ENCODE data around the gene R3HDM2. TPM values are rescaled to one million over a fixed set of nuclear protein-coding genes. Genes with fewer than 3 reads are reported as not detected.
"Not testable (repeated sequence)": the region's sequence is repeated elsewhere in the genome, so short reads cannot be mapped to it uniquely, and the experiment has no call there.

The R3HDM2 gene
- total and polyA plus RNA-seq, 7 experiments from 2014 or later, result 13.7 to 145 (median 111) TPM

- H3K27me3 ChIP-seq (ENCODE audit: control insufficient read depth in 2 of 2, insufficient read depth in 2 of 2, low read length in 2 of 2), result no peaks in the 10 kb centered on the region
- H3K9me3 Mint-ChIP-seq, result peaks cover 0 to 17% (median 7%) of the 10 kb centered on the region in 11 donors
- peaks cover 0 to 4% (median 3%) of the 10 kb centered on the region in 3 experiments for H3K36me3 ChIP-seq (ENCODE audit: control insufficient read depth in 2 of 3, insufficient read depth in 3 of 3, low read length in 3 of 3)
- DNase-seq (no peak), ATAC-seq (no peak)
- H3K4me3 ChIP-seq (ENCODE audit: low read length), result no peak overlapping the region
- H3K4me3 Mint-ChIP-seq, result no peak overlapping the region
- H3K27ac ChIP-seq (ENCODE audit: low read depth, low read length), result no peak overlapping the region
- H3K9me3 ChIP-seq (ENCODE audit: control insufficient read depth in 2 of 3, low read length in 3 of 3), result no peaks in the 10 kb centered on the region
- POLR2A ChIA-PET, result no interaction called here
- no peaks in the 10 kb centered on the region for H3K27me3 Mint-ChIP-seq
- H3K36me3 Mint-ChIP-seq, result peaks cover 10 to 51% (median 41%) of the 10 kb centered on the region in 5 donors
- H3K27ac Mint-ChIP-seq, result peak overlapping the region in 1 of 9 donors; percentile 51
- H3K4me1 Mint-ChIP-seq, result peaks cover 0 to 23% (median 14%) of the 10 kb centered on the region in 7 donors
- intact Hi-C loops (cut with micrococcal nuclease), result no loop called here
- H3K4me1 ChIP-seq (ENCODE audit: control insufficient read depth in 2 of 2, insufficient read depth in 2 of 2, low read length in 2 of 2), result no peaks in the 10 kb centered on the region
- CTCF ChIA-PET, result no interaction called here
Measured at GRCh38 chr12:57367121-57367520, 63.7 kb downstream of the R3HDM2 start.

GRCh38 chr12:57366315-57366714 is 64.5 kb downstream of the R3HDM2 start:
- no peak for DNase-seq
- POLR2A ChIA-PET, result no interaction called here
- Mint-ChIP-seq H3K9me3 (peaks cover 0 to 17% (median 7%) of the 10 kb centered on the region in 11 donors), H3K36me3 (peaks cover 10 to 47% (median 40%) of the 10 kb centered on the region in 5 donors), H3K4me3 (no peak overlapping the region), H3K27ac (no peak overlapping the region), H3K4me1 (peaks cover 0 to 15% (median 8%) of the 10 kb centered on the region in 7 donors), H3K27me3 (no peaks in the 10 kb centered on the region)
- CTCF ChIA-PET, result no interaction called here
- Histone ChIP-seq H3K27me3 (ENCODE audit: control insufficient read depth in 2 of 2, insufficient read depth in 2 of 2, low read length in 2 of 2) (no peaks in the 10 kb centered on the region), H3K27ac (ENCODE audit: low read depth, low read length) (no peak overlapping the region), H3K4me3 (ENCODE audit: low read length) (no peak overlapping the region), H3K36me3 (ENCODE audit: control insufficient read depth in 2 of 3, insufficient read depth in 3 of 3, low read length in 3 of 3) (peaks cover 0 to 4% (median 3%) of the 10 kb centered on the region in 3 experiments), H3K9me3 (ENCODE audit: control insufficient read depth in 2 of 3, low read length in 3 of 3) (no peaks in the 10 kb centered on the region), H3K4me1 (ENCODE audit: control insufficient read depth in 2 of 2, insufficient read depth in 2 of 2, low read length in 2 of 2) (no peaks in the 10 kb centered on the region)
- ATAC-seq, result no peak
- intact Hi-C loops (cut with micrococcal nuclease), result no loop called here

GRCh38 chr12:57364156-57364555 is 66.7 kb downstream of the R3HDM2 start:
- H3K27ac ChIP-seq (ENCODE audit: low read depth, low read length); H3K4me3 ChIP-seq (ENCODE audit: low read length); ATAC-seq; H3K4me1 Mint-ChIP-seq; H3K27me3 ChIP-seq (ENCODE audit: control insufficient read depth in 2 of 2, insufficient read depth in 2 of 2, low read length in 2 of 2); H3K4me3 Mint-ChIP-seq; H3K4me1 ChIP-seq (ENCODE audit: control insufficient read depth in 2 of 2, insufficient read depth in 2 of 2, low read length in 2 of 2); POLR2A ChIA-PET; CTCF ChIA-PET; H3K27me3 Mint-ChIP-seq; H3K27ac Mint-ChIP-seq; DNase-seq; intact Hi-C loops (cut with micrococcal nuclease); H3K36me3 ChIP-seq (ENCODE audit: control insufficient read depth in 2 of 3, insufficient read depth in 3 of 3, low read length in 3 of 3); H3K9me3 ChIP-seq (ENCODE audit: control insufficient read depth in 2 of 3, low read length in 3 of 3): not testable (repeated sequence)
- Mint-ChIP-seq H3K9me3 (peaks cover 0 to 17% (median 7%) of the 10 kb centered on the region in 11 donors), H3K36me3 (peaks cover 6 to 42% (median 31%) of the 10 kb centered on the region in 5 donors)

GRCh38 chr12:57360468-57360867 is 70.4 kb downstream of the R3HDM2 start:
- intact Hi-C loops (cut with micrococcal nuclease), result no loop called here
- DNase-seq (no peak), ATAC-seq (no peak)
- CTCF ChIA-PET, result no interaction called here
- Histone ChIP-seq H3K27me3 (ENCODE audit: control insufficient read depth in 2 of 2, insufficient read depth in 2 of 2, low read length in 2 of 2) (no peaks in the 10 kb centered on the region), H3K4me3 (ENCODE audit: low read length) (no peak overlapping the region), H3K9me3 (ENCODE audit: control insufficient read depth in 2 of 3, low read length in 3 of 3) (no peaks in the 10 kb centered on the region), H3K27ac (ENCODE audit: low read depth, low read length) (no peak overlapping the region), H3K36me3 (ENCODE audit: control insufficient read depth in 2 of 3, insufficient read depth in 3 of 3, low read length in 3 of 3) (peaks cover 0 to 6% (median 0%) of the 10 kb centered on the region in 3 experiments), H3K4me1 (ENCODE audit: control insufficient read depth in 2 of 2, insufficient read depth in 2 of 2, low read length in 2 of 2) (no peaks in the 10 kb centered on the region)
- POLR2A ChIA-PET, result no interaction called here
- peaks cover 0 to 26% (median 5%) of the 10 kb centered on the region in 5 donors for H3K36me3 Mint-ChIP-seq
- no peak overlapping the region for H3K4me3 Mint-ChIP-seq
- no peaks in the 10 kb centered on the region for H3K27me3 Mint-ChIP-seq
- H3K27ac Mint-ChIP-seq, result no peak overlapping the region
- H3K9me3 Mint-ChIP-seq, result no peaks in the 10 kb centered on the region
- H3K4me1 Mint-ChIP-seq, result peaks cover 0 to 4% (median 0%) of the 10 kb centered on the region in 7 donors

- ATAC-seq (no peak), DNase-seq (no peak)
- peaks cover 0 to 2% (median 0%) of the 10 kb centered on the region in 3 experiments for H3K36me3 ChIP-seq (ENCODE audit: control insufficient read depth in 2 of 3, insufficient read depth in 3 of 3, low read length in 3 of 3)
- Mint-ChIP-seq H3K4me1 (peaks cover 0 to 4% (median 0%) of the 10 kb centered on the region in 7 donors), H3K27me3 (no peaks in the 10 kb centered on the region), H3K9me3 (no peaks in the 10 kb centered on the region), H3K36me3 (peaks cover 0 to 28% (median 5%) of the 10 kb centered on the region in 5 donors), H3K27ac (no peak overlapping the region), H3K4me3 (no peak overlapping the region)
- intact Hi-C loops (cut with micrococcal nuclease), result no loop called here
- no peak overlapping the region for H3K4me3 ChIP-seq (ENCODE audit: low read length)
- H3K27me3 ChIP-seq (ENCODE audit: control insufficient read depth in 2 of 2, insufficient read depth in 2 of 2, low read length in 2 of 2), result no peaks in the 10 kb centered on the region
- no peaks in the 10 kb centered on the region for H3K9me3 ChIP-seq (ENCODE audit: control insufficient read depth in 2 of 3, low read length in 3 of 3)
- POLR2A ChIA-PET, result no interaction called here
- CTCF ChIA-PET, result no interaction called here
- H3K4me1 ChIP-seq (ENCODE audit: control insufficient read depth in 2 of 2, insufficient read depth in 2 of 2, low read length in 2 of 2), result no peaks in the 10 kb centered on the region
- H3K27ac ChIP-seq (ENCODE audit: low read depth, low read length), result no peak overlapping the region
Measured at GRCh38 chr12:57358646-57359045, 72.2 kb downstream of the R3HDM2 start.

- H3K9me3 Mint-ChIP-seq, result no peaks in the 10 kb centered on the region
- H3K27me3 Mint-ChIP-seq, result no peaks in the 10 kb centered on the region
- peaks cover 0 to 32% (median 16%) of the 10 kb centered on the region in 5 donors for H3K36me3 Mint-ChIP-seq
- ChIA-PET CTCF (no interaction called here), POLR2A (no interaction called here)
- Histone ChIP-seq H3K27ac (ENCODE audit: low read depth, low read length) (no peak overlapping the region), H3K36me3 (ENCODE audit: control insufficient read depth in 2 of 3, insufficient read depth in 3 of 3, low read length in 3 of 3) (peaks cover 0 to 2% (median 0%) of the 10 kb centered on the region in 3 experiments), H3K4me1 (ENCODE audit: control insufficient read depth in 2 of 2, insufficient read depth in 2 of 2, low read length in 2 of 2) (no peaks in the 10 kb centered on the region), H3K4me3 (ENCODE audit: low read length) (no peak overlapping the region), H3K27me3 (ENCODE audit: control insufficient read depth in 2 of 2, insufficient read depth in 2 of 2, low read length in 2 of 2) (no peaks in the 10 kb centered on the region), H3K9me3 (ENCODE audit: control insufficient read depth in 2 of 3, low read length in 3 of 3) (no peaks in the 10 kb centered on the region)
- DNase-seq (no peak), ATAC-seq (no peak)
- no peak overlapping the region for H3K4me3 Mint-ChIP-seq
- peak overlapping the region in 1 of 9 donors; percentile 2 for H3K27ac Mint-ChIP-seq
- intact Hi-C loops (cut with micrococcal nuclease), result no loop called here
- H3K4me1 Mint-ChIP-seq, result peaks cover 0 to 13% (median 0%) of the 10 kb centered on the region in 7 donors
Measured at GRCh38 chr12:57355734-57356133, 75.1 kb downstream of the R3HDM2 start.

GRCh38 chr12:57352166-57352565 is 78.7 kb downstream of the R3HDM2 start:
- Mint-ChIP-seq H3K4me1 (peaks cover 0 to 13% (median 0%) of the 10 kb centered on the region in 7 donors), H3K27me3 (no peaks in the 10 kb centered on the region), H3K9me3 (peaks cover 0 to 8% (median 2%) of the 10 kb centered on the region in 11 donors), H3K27ac (no peak overlapping the region), H3K4me3 (no peak overlapping the region), H3K36me3 (peaks cover 0 to 40% (median 23%) of the 10 kb centered on the region in 5 donors)
- CTCF ChIA-PET, result no interaction called here
- peaks cover 0 to 7% (median 0%) of the 10 kb centered on the region in 3 experiments for H3K36me3 ChIP-seq (ENCODE audit: control insufficient read depth in 2 of 3, insufficient read depth in 3 of 3, low read length in 3 of 3)
- DNase-seq (no peak), ATAC-seq (no peak)
- H3K9me3 ChIP-seq (ENCODE audit: control insufficient read depth in 2 of 3, low read length in 3 of 3), result no peaks in the 10 kb centered on the region
- no peak overlapping the region for H3K4me3 ChIP-seq (ENCODE audit: low read length)
- H3K4me1 ChIP-seq (ENCODE audit: control insufficient read depth in 2 of 2, insufficient read depth in 2 of 2, low read length in 2 of 2), result no peaks in the 10 kb centered on the region
- intact Hi-C loops (cut with micrococcal nuclease), result no loop called here
- no peaks in the 10 kb centered on the region for H3K27me3 ChIP-seq (ENCODE audit: control insufficient read depth in 2 of 2, insufficient read depth in 2 of 2, low read length in 2 of 2)
- POLR2A ChIA-PET, result no interaction called here
- no peak overlapping the region for H3K27ac ChIP-seq (ENCODE audit: low read depth, low read length)

Data from naive thymus-derived CD4-positive, alpha-beta T cell (primary cell).